ENCODE results near the gene ADGRD1.
"Not testable (repeated sequence)": the region's sequence is repeated elsewhere in the genome, so short reads cannot be mapped to it uniquely, and the experiment has no call there.

ADGRD1 gene

DNA sequence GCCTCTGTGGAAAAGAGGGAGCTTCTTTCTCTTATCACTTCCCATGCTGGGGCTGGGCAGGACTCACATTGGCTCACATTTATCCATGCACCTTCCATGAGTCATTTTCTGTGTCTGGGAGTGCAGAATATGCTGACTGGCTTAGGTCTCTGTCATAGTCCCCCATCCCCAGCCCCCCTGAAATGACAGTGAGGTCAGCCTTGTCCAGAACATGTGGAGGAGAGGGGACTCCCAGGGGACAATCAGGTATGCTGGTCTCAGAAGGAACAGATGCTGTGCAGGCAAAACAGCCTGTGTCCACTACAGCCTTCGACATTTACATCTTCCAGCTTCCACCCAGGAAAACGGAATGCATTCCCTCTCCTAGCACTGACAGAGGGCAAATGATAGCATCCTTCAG is 35.0 kb downstream of the ADGRD1 start:
- DNase-seq = no peak

DNA sequence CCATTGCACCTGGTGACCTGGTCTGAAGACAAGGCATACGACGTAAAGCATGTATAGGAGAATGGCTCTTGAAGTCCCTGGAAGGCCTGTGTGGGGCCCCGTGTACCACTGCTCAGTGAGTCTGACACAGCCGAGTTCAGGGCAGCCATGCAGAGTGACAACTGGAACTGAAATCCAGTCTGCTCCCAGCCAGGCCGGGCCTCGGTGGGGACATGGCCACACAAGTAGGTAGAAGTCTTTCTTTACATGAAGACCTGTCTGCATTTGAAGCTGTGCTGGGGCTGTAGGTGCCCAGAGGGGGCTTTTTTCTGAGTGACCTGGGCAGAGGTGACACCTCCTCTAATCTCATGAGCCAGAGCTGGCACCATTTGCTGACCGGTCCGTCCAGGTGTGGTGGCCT is 35.7 kb downstream of the ADGRD1 start:
- no peak for DNase-seq

GRCh38 chr12:130990034-130990433 is 36.3 kb downstream of the ADGRD1 start:
- no peak for DNase-seq

DNA sequence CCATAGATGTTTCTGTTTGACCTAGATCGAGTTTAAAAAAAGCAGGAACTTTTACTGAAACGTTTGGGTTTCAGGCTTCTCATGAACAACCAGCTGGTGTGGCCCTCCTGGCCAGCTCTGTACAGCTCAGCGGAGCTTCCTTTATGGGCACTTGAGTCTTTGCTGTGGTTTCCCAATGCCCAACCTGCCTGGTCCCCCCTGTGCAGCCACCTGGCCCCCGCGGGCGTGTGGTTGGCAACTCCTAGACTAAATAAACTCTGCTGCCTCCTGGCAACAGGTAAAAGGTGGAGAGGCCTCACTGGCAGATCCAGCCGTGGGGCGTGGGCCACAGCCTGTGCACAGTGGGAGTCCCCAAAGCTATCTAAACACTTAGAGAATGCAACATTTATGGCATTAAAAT is 38.7 kb downstream of the ADGRD1 start:
- no peak for DNase-seq

DNA sequence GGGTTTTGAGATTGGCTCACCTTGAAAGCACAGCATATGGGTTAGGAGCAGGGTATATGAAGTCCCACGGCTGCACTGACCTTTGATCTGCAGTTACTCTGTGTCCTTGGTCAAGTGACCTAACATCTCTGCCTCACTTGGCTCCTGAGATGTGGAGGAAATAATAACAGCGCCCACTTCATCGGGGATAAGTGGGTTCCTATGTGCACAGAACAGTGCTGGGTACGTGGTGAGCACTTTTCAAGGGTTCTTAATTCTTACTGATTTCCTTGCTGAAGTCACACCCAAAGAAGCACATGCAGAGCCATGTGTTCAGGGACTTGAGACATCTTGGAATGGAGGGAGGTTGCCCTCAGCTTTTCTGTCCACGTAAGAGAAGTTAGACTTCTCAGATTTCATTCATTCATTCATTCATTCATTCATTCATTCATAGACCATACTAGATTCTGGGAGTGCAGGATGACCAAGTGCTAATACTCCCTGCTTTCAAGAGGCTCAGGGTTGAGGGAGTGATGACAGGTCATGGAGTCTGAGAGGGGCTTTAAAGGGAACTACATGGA is 39.4 kb downstream of the ADGRD1 start:
- DNase-seq = no peak

DNA sequence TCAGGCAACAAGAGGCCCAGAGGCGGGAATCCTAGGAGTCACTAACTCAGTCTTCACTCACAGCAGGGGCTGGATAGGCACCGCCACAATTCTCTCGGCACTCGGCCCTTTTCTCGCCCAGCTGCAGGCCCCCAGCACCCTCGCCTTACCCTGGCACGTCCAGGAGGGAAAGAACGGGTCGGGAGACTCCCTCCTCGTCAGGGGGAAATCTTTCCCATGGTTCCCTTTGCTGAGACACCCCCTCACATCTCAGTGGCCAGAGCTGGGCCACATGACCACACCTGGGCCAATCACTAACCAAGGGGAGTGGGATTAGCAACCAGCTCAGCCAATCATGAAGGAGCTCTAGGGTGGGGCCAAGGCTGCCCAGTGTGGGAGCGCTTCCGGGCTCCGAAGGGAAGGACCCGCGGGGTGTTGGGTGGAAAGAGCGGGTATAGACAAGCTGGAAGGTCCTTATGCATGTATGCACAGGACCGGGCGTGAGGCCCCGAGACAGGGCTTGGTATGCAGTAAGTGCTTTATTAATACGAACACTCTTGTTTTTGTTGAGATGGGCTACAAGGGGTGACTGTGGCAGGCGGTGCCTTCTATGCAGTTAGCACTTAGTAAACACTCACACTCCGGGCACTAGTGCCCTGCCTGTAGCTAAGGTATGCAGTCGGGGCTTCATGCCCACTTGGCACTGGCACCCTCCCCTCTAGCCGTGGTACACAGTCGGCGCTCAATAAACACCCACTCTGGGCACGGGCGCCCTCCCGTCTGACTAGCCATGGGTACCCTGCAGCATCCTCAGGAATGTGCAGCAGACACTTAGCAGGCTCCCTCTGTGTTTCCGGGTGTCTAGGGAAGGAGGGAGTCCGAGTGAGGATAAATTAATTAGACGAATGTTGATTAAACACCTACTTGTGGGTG is 40.3 kb downstream of the ADGRD1 start:
- no peak for DNase-seq

DNA sequence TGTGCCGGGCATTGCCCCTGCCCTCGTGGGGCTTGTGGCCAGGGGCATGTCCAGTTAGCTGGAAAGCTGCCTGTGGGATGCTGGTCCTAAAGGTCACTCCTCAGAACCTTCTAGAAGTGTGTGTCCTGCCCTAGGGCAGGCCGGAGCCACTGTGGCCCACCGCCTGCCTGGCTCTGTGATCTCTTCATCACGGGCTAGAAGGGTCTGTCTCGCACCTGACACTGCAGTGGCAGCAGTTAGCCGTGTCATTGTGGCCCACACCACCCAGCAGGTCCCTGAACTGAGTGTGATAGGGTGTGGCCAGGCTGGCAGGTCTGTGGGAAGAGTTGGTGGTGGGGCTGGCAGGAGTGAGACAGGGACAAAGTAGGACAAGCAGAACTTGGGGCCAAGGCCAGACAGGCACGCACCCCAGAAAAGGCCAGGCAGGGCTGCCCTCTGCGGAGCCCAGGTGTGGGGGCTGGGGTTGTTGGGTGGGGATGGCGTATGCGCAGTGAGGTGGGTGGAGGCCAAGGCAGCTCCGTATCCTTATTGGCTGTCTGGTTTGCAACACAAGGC is 41.2 kb downstream of the ADGRD1 start:
- no peak for DNase-seq

- not testable (repeated sequence) for DNase-seq
These were observed 41.8 kb downstream of the ADGRD1 start for GRCh38 chr12:130995386-130995969.

DNA sequence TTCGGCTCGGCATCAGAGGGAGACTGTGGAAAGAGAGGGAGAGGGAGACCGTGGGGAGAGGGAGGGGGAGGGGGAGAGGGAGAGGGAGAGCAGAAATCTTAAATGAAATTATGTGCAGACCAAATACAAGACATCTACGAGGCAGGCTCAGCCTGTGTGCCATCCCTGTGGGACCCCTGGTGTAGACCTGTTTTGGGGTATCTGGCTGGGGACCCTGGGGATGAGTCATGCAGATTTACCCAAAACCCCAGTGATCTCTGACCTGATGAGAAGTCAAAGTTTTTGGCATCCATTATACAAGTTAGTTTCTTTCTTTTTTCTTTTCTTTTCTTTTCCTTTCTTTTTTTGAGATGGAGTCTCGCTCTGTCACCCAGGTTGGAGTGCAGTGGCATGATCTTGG is 44.4 kb downstream of the ADGRD1 start:
- DNase-seq = no peak

- no peak for DNase-seq
These were observed 46.3 kb downstream of the ADGRD1 start for GRCh38 chr12:131000000-131000486.

GRCh38 chr12:131001493-131001892 is 47.8 kb downstream of the ADGRD1 start:
- DNase-seq = no peak

- no peak for DNase-seq
These were observed 48.5 kb downstream of the ADGRD1 start for GRCh38 chr12:131002216-131002631.

- DNase-seq = no peak
These were observed 49.5 kb downstream of the ADGRD1 start for GRCh38 chr12:131003036-131003715.

DNA sequence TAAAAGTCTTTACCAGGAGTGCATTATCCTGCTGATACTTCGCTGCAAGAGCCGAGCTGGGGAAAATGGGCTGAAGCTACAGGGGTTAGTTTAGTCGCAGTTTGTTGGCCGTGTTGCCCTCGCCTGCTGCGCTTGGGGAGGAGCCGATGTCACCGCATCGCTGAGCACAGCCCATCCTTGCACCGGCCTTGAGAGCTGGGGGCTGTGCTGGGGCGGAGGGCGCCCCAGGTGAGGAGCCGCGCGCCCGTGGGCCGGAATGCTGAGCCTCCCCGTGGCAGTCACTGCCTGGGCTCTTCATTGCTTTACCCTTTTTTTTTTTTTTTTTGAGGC is 50.0 kb downstream of the ADGRD1 start:
- DNase-seq = no peak

GRCh38 chr12:131004166-131004565 is 50.5 kb downstream of the ADGRD1 start:
- no peak for DNase-seq

DNA sequence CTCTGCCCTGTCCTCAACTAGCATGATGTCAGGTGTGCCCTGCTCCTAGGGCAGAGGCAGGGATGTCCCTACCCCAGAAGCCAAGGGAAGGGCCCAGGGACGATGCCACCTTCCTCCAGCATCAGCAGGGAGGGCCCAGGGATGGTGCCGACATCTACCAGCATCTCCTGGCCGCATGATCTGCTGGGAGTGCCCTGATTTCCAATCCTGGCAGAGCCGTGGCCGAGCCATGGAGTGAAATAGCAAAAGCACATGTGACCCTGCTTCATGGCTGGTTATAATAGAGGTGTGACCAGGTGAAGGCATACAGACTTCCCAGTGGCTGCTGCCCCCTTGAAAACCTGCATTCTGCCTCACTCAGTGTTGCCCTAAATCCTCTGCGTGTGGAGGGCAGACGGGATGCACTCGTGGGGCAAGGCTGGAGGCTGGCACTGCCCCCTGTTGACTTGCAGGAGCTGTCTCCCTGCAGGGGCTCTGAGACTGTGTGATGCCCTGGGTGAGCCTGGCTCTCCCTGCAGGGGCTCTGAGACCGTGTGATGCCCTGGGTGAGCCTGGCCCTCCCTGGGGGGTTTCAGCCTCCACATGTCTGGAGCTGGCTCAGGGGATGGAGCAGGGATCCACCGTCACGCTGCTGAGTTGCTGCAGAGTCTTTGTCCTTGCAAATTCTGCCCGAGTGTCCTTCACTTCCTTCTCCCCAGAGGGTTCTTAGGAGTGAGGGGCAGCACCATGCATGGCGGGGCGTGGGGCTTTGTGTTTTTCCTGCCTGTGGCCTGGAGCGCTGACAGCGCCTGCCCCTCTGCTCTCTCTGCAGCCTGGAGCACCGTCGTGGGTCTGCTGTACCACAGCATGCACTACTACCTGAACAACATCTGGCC is 51.7 kb downstream of the ADGRD1 start:
- DNase-seq = no peak

- DNase-seq = no peak
These were observed 52.5 kb downstream of the ADGRD1 start for GRCh38 chr12:131006036-131006735.

DNA sequence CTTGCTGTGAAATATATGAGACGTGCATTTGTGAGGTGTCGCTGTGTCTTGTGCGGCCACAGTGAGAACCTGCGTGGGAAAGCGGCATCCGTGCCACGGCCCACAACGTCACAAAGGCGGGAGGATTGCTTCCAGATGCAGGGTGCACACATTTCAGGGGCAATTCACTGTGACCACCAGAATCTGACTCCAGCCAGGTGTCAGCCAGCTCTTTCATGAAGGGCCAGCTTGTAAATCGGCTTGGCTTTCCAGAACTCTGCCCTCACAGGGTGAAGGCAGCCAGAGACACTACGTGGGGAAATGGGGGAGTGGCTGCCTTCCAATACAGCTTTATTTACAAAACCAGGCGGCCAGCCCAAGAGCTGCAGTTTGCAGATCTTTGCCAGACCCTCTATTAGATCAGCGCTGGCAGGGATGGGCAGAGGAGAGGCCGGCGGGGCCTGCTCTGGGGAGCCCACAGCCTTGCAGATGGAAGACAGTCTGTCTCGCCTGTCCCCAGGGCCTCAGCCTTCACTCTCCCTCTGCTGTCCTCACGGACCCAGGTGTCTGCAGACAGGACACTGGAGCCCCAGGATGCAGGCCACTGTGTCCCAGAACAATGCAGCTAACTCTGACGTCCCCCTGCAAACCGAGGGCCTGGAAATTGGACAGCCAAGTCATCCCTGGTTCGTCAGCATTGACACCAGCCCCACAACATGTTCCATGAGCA is 53.5 kb downstream of the ADGRD1 start:
- no peak for DNase-seq

GRCh38 chr12:131007740-131008117 is 54.0 kb downstream of the ADGRD1 start:
- no peak for DNase-seq

GRCh38 chr12:131008131-131008912 is 54.6 kb downstream of the ADGRD1 start:
- DNase-seq = no peak
